ENCODE data around the gene PSMC5. TPM values are rescaled to one million over a fixed set of nuclear protein-coding genes. Genes with fewer than 3 reads are reported as not detected.

The PSMC5 gene
- total RNA-seq (2013; cell fraction: nucleolus; rRNA removed): 22.1 and 23.5 TPM in 2 replicates
- total RNA-seq (2014; rRNA removed): 37.1 and 55.0 TPM in 2 replicates
- total RNA-seq (2014; rRNA removed; fragmentation: Illumina TruSeq; extraction: Trizol): 89.0 and 89.2 TPM in 2 replicates
- 124 TPM in 2 replicates for total RNA-seq (2021)
- 126 TPM for polyA plus RNA-seq (2011; ENCODE audit: low read depth)
- 119 and 156 TPM in 2 replicates for polyA plus RNA-seq (2011; rRNA removed)
- 138 and 186 TPM in 2 replicates for polyA plus RNA-seq (2011; cell fraction: cytosol; rRNA removed)
- 164 and 221 TPM in 2 replicates for polyA plus RNA-seq (2011; cell fraction: nucleus; rRNA removed)
- 91.7 and 106 TPM in 2 replicates for polyA plus RNA-seq (2012)
- polyA plus RNA-seq (2014; fragmentation: Illumina TruSeq; extraction: Trizol): 139 TPM in 2 replicates
- polyA plus RNA-seq (2014; fragmentation: Nextera tagmentation; extraction: Ambion mirVana): 100 to 1,000 TPM; 115 to 266 TPM
- polyA plus RNA-seq (2014; rRNA removed): 164 and 173 TPM in 2 replicates
- polyA plus RNA-seq (2016; fragmentation: Nextera tagmentation; extraction: Ambion mirVana): 100 to 1,000 TPM; 212 to 214 TPM
- 163 and 225 TPM in 2 replicates for polyA minus RNA-seq (2011; rRNA and poly(A)+ RNA removed)
- 43.6 and 75.5 TPM in 2 replicates for polyA minus RNA-seq (2011; cell fraction: cytosol; rRNA and poly(A)+ RNA removed)
- 51.3 and 89.6 TPM in 2 replicates for polyA minus RNA-seq (2011; cell fraction: nucleus; rRNA and poly(A)+ RNA removed)
- Bru-seq, nascent RNA: percentile 91 among the genes with signal in this experiment
- percentile 95 among the genes with signal in this experiment for BruChase-seq, experiment 1, labeled RNA remaining after a 6-hour chase
- percentile 93 among the genes with signal in this experiment for BruChase-seq, experiment 2, labeled RNA remaining after a 2-hour chase
- long read RNA-seq, experiment 1, transcript PSMC5-203 (12 exons, 1,680 nt): minor isoform, 7 of 243 reads
- long read RNA-seq, experiment 1, transcript PSMC5-212 (11 exons, 1,474 nt): minor isoform, 5 of 243 reads
- long read RNA-seq, experiment 1, transcript PSMC5-201 (12 exons, 1,579 nt): major isoform, 205 of 243 reads
- long read RNA-seq, experiment 1, partial matches to known transcripts: 9 of 243 reads
- long read RNA-seq, experiment 1, other reads (novel, unspliced or antisense): 17 of 243 reads
- long read RNA-seq, experiment 2, transcript PSMC5-203 (12 exons, 1,680 nt): minor isoform, 20 of 664 reads
- long read RNA-seq, experiment 2, transcript PSMC5-201 (12 exons, 1,579 nt): major isoform, 571 of 664 reads
- long read RNA-seq, experiment 2, transcript PSMC5-212 (11 exons, 1,474 nt): minor isoform, 21 of 664 reads
- long read RNA-seq, experiment 2, partial matches to known transcripts: 25 of 664 reads
- long read RNA-seq, experiment 2, other reads (novel, unspliced or antisense): 27 of 664 reads

DNA sequence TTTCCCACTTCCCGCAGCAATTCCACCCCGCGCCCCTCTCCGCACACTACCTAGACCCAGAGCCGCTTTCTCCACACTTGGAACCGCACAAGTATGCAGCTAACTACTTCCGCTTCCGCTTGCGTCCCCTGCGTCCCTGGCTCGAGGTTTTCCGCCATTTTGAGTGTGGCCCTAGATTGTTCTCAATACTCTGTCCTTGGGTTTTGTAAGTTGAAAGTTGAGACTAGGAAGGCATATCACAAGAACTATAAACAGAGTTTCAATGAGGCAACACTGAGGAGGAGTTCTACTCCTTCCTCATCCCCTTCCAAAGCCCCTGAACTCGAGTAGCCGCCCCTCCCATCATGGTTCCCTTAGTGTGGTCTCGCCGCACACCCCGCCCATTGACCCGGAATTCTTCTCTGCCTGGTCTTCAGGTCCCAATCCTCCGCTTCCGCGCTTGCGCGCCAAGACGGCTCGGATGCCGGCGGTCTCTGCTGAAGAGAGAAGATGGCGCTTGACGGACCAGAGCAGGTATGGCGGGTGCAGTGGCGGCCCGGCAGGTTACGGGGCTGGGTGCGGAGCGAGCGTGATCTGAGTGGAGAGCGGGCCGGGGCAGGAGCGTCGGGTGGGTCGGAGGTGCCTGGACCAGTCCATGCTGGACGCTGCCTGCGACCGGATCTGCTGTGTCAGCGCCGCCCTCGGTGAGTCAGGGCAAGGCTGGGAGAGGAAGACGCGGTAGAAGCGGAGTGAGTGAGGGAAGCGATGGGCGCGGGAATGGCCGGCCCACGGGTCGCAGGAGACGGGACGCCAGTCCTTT lies at the start of gene PSMC5, which contains the start of gene FTSJ3:
PSMC5 (plus strand) TSS at position 430 of the 799 bp plus-strand sequence; CDS start at position 490, 60 bp downstream.
FTSJ3 (minus strand) TSS at position 662 of the 799 bp plus-strand sequence. CDS start 761 bp downstream, outside the sequence.
- SMC1A ChIA-PET (ENCODE audit: uncharacterized antibody, unreplicated experiment): interaction anchor here (1.0 to 1.5 kb wide), 8 partner anchors 8 to 129 kb away, joined by 3 to 12 read pairs (median 5); no protein-coding TSS in a partner anchor
- ATAC-seq: peak; percentile 95
- H3K4me2 ChIP-seq (ENCODE audit: control insufficient read depth, insufficient read depth): peak within 1 kb of the TSS; percentile 97
- H3K4me3 ChIP-seq: peak within 1 kb of the TSS; percentile 83
- H2AFZ ChIP-seq (ENCODE audit: control insufficient read depth, low read depth, low read length): peak within 1 kb of the TSS; percentile 97
- H3K27ac ChIP-seq (ENCODE audit: control insufficient read depth, insufficient read depth): peak within 1 kb of the TSS; percentile 95
- POLR2A ChIA-PET: interaction anchor here (0.6 to 4.4 kb wide), 6 partner anchors 14 to 126 kb away, joined by 3 to 22 read pairs (median 6); partner anchors contain the start of genes CCDC47 and DDX42
- peak within 1 kb of the TSS; percentile 81 for H3K9ac ChIP-seq (ENCODE audit: control insufficient read depth, insufficient read depth, low read length)
- FAIRE-seq: peak; percentile 93
- RAD21 ChIA-PET (ENCODE audit: unreplicated experiment): interaction anchor here (1.1 to 1.5 kb wide), 2 partner anchors 13 to 22 kb away, joined by 3 to 5 read pairs; no protein-coding TSS in a partner anchor
- H4K20me1 ChIP-seq (ENCODE audit: control insufficient read depth, insufficient read depth): no peaks in the 10 kb centered on the region
- CTCF ChIA-PET: interaction anchor here (0.7 to 2.9 kb wide), 10 partner anchors 8 to 215 kb away, joined by 3 to 19 read pairs (median 4); partner anchors contain the start of genes CCDC47, DDX42 and SMARCD2
- BruUV-seq (replicated peaks): no TSS peak
- peaks cover 48% of the 10 kb centered on the region for H3K79me2 ChIP-seq (ENCODE audit: control insufficient read depth, insufficient read depth, low read length)
- intact Hi-C loops (cut with micrococcal nuclease; ENCODE audit: unreplicated experiment): loop anchor here (1.0 to 2.0 kb wide), 3 partner anchors 12 to 128 kb away; partner anchors contain the start of gene CCDC47
- peaks cover 20 to 34% of the 10 kb centered on the region in 2 experiments for H3K36me3 ChIP-seq (ENCODE audit: control insufficient read depth in 2 of 2, insufficient read depth in 2 of 2, low read length in 1 of 2)
- in situ Hi-C loops (cut with MboI): loop anchor here (25.0 kb wide), 1 partner anchor 390 kb away; the partner anchor contains the start of gene CYB561
- H3K4me1 ChIP-seq (ENCODE audit: control insufficient read depth, insufficient read depth, low read length): peaks cover 17% of the 10 kb centered on the region
- 2% methylated on average over 58 of the region's 58 CpGs for WGBS (ENCODE audit: insufficient coverage, insufficient replicate concordance, low lambda C conversion rate, missing lambda C conversion rate)
- no peaks in the 10 kb centered on the region for H3K27me3 ChIP-seq (replicated peaks in 1 of 2; ENCODE audit: control insufficient read depth in 2 of 2, insufficient read depth in 2 of 2, low read length in 1 of 2)
- no peaks in the 10 kb centered on the region for H3K9me3 ChIP-seq (replicated peaks; ENCODE audit: control insufficient read depth, insufficient read depth, low read length)
- DNase-seq (ENCODE audit: low read depth, low spot score): peak; percentile 84
- TF ChIP-seq ZNF687 (IDR thresholded peaks at IDR 0.05): no peak
- peak; percentile 83; the same call in 1 of the 2 replicates for TF ChIP-seq CREB1 (IDR thresholded peaks at IDR 0.05; ENCODE audit: low read depth)
- TF ChIP-seq, protein P1, sequence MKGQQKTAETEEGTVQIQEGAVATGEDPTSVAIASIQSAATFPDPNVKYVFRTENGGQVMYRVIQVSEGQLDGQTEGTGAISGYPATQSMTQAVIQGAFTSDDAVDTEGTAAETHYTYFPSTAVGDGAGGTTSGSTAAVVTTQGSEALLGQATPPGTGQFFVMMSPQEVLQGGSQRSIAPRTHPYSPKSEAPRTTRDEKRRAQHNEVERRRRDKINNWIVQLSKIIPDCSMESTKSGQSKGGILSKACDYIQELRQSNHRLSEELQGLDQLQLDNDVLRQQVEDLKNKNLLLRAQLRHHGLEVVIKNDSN (IDR thresholded peaks at IDR 0.05; ENCODE audit: borderline replicate concordance, extremely low read length, insufficient read depth, low read depth, low read length): no peak
- no peak for TF ChIP-seq FOXM1 (IDR thresholded peaks at IDR 0.05; ENCODE audit: low read depth, low read length)
- TF ChIP-seq BACH1 (IDR thresholded peaks at IDR 0.05; ENCODE audit: borderline replicate concordance): peak; percentile 92
- TF ChIP-seq, protein P2, sequence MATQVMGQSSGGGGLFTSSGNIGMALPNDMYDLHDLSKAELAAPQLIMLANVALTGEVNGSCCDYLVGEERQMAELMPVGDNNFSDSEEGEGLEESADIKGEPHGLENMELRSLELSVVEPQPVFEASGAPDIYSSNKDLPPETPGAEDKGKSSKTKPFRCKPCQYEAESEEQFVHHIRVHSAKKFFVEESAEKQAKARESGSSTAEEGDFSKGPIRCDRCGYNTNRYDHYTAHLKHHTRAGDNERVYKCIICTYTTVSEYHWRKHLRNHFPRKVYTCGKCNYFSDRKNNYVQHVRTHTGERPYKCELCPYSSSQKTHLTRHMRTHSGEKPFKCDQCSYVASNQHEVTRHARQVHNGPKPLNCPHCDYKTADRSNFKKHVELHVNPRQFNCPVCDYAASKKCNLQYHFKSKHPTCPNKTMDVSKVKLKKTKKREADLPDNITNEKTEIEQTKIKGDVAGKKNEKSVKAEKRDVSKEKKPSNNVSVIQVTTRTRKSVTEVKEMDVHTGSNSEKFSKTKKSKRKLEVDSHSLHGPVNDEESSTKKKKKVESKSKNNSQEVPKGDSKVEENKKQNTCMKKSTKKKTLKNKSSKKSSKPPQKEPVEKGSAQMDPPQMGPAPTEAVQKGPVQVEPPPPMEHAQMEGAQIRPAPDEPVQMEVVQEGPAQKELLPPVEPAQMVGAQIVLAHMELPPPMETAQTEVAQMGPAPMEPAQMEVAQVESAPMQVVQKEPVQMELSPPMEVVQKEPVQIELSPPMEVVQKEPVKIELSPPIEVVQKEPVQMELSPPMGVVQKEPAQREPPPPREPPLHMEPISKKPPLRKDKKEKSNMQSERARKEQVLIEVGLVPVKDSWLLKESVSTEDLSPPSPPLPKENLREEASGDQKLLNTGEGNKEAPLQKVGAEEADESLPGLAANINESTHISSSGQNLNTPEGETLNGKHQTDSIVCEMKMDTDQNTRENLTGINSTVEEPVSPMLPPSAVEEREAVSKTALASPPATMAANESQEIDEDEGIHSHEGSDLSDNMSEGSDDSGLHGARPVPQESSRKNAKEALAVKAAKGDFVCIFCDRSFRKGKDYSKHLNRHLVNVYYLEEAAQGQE (IDR thresholded peaks at IDR 0.05; ENCODE audit: low read depth, low read length): 0 out of 2 replicates have a peak, but pooled peaks have one; percentile 20
